Measurements from ENCODE around the gene VTN.
A peak's percentile ranks its signal among the peaks of the same experiment; 100 is the strongest.

VTN gene

GRCh38 chr17:28405632-28406472 lies 35.7 kb upstream of the VTN start, which contains the start of gene SLC46A1:
Gene SLC46A1 (minus strand): TSS chr17:28406212. CDS start chr17:28406114, 98 bp downstream.
- peaks cover 3% of the 10 kb centered on the region for H3K79me2 ChIP-seq (ENCODE audit: control insufficient read depth, insufficient read depth, low read length, poor library complexity)
- peak within 1 kb of the TSS; percentile 86 for H3K4me2 ChIP-seq (ENCODE audit: low read length)
- peak within 1 kb of the TSS; percentile 68 for H3K14ac ChIP-seq (ENCODE audit: low read length)
- no peak within 1 kb of the TSS for H2AK5ac ChIP-seq (ENCODE audit: low read length)
- no peaks in the 10 kb centered on the region for H3K9me3 ChIP-seq (ENCODE audit: insufficient read depth, low read depth, low read length)
- H3K36me3 ChIP-seq (ENCODE audit: control insufficient read depth in 1 of 2, insufficient read depth in 2 of 2, low read length in 2 of 2), result peaks cover 0 to 2% of the 10 kb centered on the region in 2 experiments
- peak; percentile 56 to 73 for DNase-seq
- no peak within 1 kb of the TSS for H3K4ac ChIP-seq (ENCODE audit: low read depth, low read length)
- H4K91ac ChIP-seq (ENCODE audit: low read depth, low read length), result peak within 1 kb of the TSS; percentile 25
- no peak within 1 kb of the TSS for H3K23ac ChIP-seq (ENCODE audit: low read length)
- no peak within 1 kb of the TSS for H2BK5ac ChIP-seq (ENCODE audit: low read depth, low read length, poor library complexity)
- peak within 1 kb of the TSS; percentile 28 for H3K9ac ChIP-seq (ENCODE audit: low read length)
- H3K79me1 ChIP-seq (ENCODE audit: low read length), result peaks cover 4% of the 10 kb centered on the region
- peak within 1 kb of the TSS; percentile 78 for H2AFZ ChIP-seq (ENCODE audit: insufficient read depth, low read length, poor library complexity)
- H4K8ac ChIP-seq (ENCODE audit: low read depth, low read length), result peak within 1 kb of the TSS; percentile 87
- no peaks in the 10 kb centered on the region for H3K27me3 ChIP-seq (ENCODE audit: insufficient read depth, low read length)
- no peak within 1 kb of the TSS for H4K12ac ChIP-seq (ENCODE audit: low read depth, low read length)
- no peak within 1 kb of the TSS for H3K27ac ChIP-seq (ENCODE audit: low read depth, low read length)
- no peak within 1 kb of the TSS for H2BK12ac ChIP-seq (ENCODE audit: low read length)
- peaks cover 10 to 22% of the 10 kb centered on the region in 2 experiments for H3K4me1 ChIP-seq (ENCODE audit: control insufficient read depth in 1 of 2, insufficient read depth in 2 of 2, low read length in 2 of 2)
- H3K18ac ChIP-seq (ENCODE audit: low read length), result peak within 1 kb of the TSS; percentile 37
- peak within 1 kb of the TSS; percentile 54 for H2BK120ac ChIP-seq (ENCODE audit: insufficient read depth, low read length, poor library complexity)
- no CpG with 5 or more reads among the region's 70 CpGs for WGBS (ENCODE audit: extremely low coverage, insufficient coverage, insufficient read length)
- H3K4me3 ChIP-seq (ENCODE audit: low read depth, low read length), result peak within 1 kb of the TSS; percentile 84

- WGBS (ENCODE audit: extremely low coverage, insufficient coverage, insufficient read length), result no CpG with 5 or more reads among the region's 33 CpGs
- no peak overlapping the region for H2BK120ac ChIP-seq (ENCODE audit: insufficient read depth, low read length, poor library complexity)
- DNase-seq, result no peak
- no peak overlapping the region for H3K14ac ChIP-seq (ENCODE audit: low read length)
- peaks cover 3% of the 10 kb centered on the region for H3K79me2 ChIP-seq (ENCODE audit: control insufficient read depth, insufficient read depth, low read length, poor library complexity)
- no peak overlapping the region for H4K12ac ChIP-seq (ENCODE audit: low read depth, low read length)
- H3K4me3 ChIP-seq (ENCODE audit: low read depth, low read length), result peak overlapping the region; percentile 8
- no peak overlapping the region for H2AK5ac ChIP-seq (ENCODE audit: low read length)
- no peaks in the 10 kb centered on the region for H3K27me3 ChIP-seq (ENCODE audit: insufficient read depth, low read length)
- H4K91ac ChIP-seq (ENCODE audit: low read depth, low read length), result no peak overlapping the region
- no peak overlapping the region for H2BK12ac ChIP-seq (ENCODE audit: low read length)
- H3K4me1 ChIP-seq (ENCODE audit: control insufficient read depth in 1 of 2, insufficient read depth in 2 of 2, low read length in 2 of 2), result peaks cover 10 to 22% of the 10 kb centered on the region in 2 experiments
- H3K9me3 ChIP-seq (ENCODE audit: insufficient read depth, low read depth, low read length), result no peaks in the 10 kb centered on the region
- H3K79me1 ChIP-seq (ENCODE audit: low read length), result peaks cover 4% of the 10 kb centered on the region
- no peak overlapping the region for H3K27ac ChIP-seq (ENCODE audit: low read depth, low read length)
- no peak overlapping the region for H3K23ac ChIP-seq (ENCODE audit: low read length)
- no peak overlapping the region for H3K9ac ChIP-seq (ENCODE audit: low read length)
- H2AFZ ChIP-seq (ENCODE audit: insufficient read depth, low read length, poor library complexity), result no peak overlapping the region
- H3K4me2 ChIP-seq (ENCODE audit: low read length), result peak overlapping the region; percentile 86
- H3K18ac ChIP-seq (ENCODE audit: low read length), result no peak overlapping the region
- no peak overlapping the region for H4K8ac ChIP-seq (ENCODE audit: low read depth, low read length)
- H2BK5ac ChIP-seq (ENCODE audit: low read depth, low read length, poor library complexity), result no peak overlapping the region
- no peak overlapping the region for H3K4ac ChIP-seq (ENCODE audit: low read depth, low read length)
- H3K36me3 ChIP-seq (ENCODE audit: control insufficient read depth in 1 of 2, insufficient read depth in 2 of 2, low read length in 2 of 2), result peaks cover 0 to 2% of the 10 kb centered on the region in 2 experiments
Observed at GRCh38 chr17:28404812-28405570, 34.9 kb upstream of the VTN start.

DNA sequence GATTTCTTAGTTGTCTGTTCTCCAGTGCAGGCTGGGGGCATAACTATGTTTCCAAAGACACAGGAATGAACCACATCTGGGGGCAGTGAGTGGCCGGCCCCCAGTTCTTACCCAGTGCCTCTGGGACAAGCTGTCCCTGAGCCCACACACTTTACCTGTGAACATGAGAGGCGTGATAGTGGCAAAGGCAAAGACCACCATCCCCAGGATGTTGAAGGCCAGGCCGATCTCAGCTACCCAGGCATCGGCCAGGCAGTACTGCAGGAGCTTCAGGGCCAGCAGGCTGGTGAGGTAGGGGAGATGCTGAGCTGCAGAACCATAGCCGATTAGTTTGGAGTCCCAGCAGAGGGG lies 34.3 kb upstream of the VTN start:
- Histone ChIP-seq H3K23ac (ENCODE audit: low read length) (no peak overlapping the region), H3K79me1 (ENCODE audit: low read length) (peaks cover 4% of the 10 kb centered on the region), H3K9me3 (ENCODE audit: insufficient read depth, low read depth, low read length) (no peaks in the 10 kb centered on the region), H2BK12ac (ENCODE audit: low read length) (no peak overlapping the region), H3K18ac (ENCODE audit: low read length) (no peak overlapping the region), H2AK5ac (ENCODE audit: low read length) (no peak overlapping the region), H3K14ac (ENCODE audit: low read length) (no peak overlapping the region), H3K4me2 (ENCODE audit: low read length) (no peak overlapping the region), H3K27me3 (ENCODE audit: insufficient read depth, low read length) (no peaks in the 10 kb centered on the region), H4K91ac (ENCODE audit: low read depth, low read length) (no peak overlapping the region), H2BK5ac (ENCODE audit: low read depth, low read length, poor library complexity) (no peak overlapping the region), H3K36me3 (ENCODE audit: control insufficient read depth in 1 of 2, insufficient read depth in 2 of 2, low read length in 2 of 2) (peaks cover 0 to 2% of the 10 kb centered on the region in 2 experiments), H2AFZ (ENCODE audit: insufficient read depth, low read length, poor library complexity) (no peak overlapping the region), H4K12ac (ENCODE audit: low read depth, low read length) (no peak overlapping the region), H3K4me3 (ENCODE audit: low read depth, low read length) (no peak overlapping the region), H2BK120ac (ENCODE audit: insufficient read depth, low read length, poor library complexity) (no peak overlapping the region), H3K79me2 (ENCODE audit: control insufficient read depth, insufficient read depth, low read length, poor library complexity) (peaks cover 3% of the 10 kb centered on the region), H3K4me1 (ENCODE audit: control insufficient read depth in 1 of 2, insufficient read depth in 2 of 2, low read length in 2 of 2) (peaks cover 10 to 22% of the 10 kb centered on the region in 2 experiments), H4K8ac (ENCODE audit: low read depth, low read length) (no peak overlapping the region), H3K4ac (ENCODE audit: low read depth, low read length) (no peak overlapping the region), H3K9ac (ENCODE audit: low read length) (no peak overlapping the region), H3K27ac (ENCODE audit: low read depth, low read length) (no peak overlapping the region)
- WGBS (ENCODE audit: extremely low coverage, insufficient coverage, insufficient read length), result no CpG with 5 or more reads among the region's 5 CpGs
- DNase-seq, result no peak

DNA sequence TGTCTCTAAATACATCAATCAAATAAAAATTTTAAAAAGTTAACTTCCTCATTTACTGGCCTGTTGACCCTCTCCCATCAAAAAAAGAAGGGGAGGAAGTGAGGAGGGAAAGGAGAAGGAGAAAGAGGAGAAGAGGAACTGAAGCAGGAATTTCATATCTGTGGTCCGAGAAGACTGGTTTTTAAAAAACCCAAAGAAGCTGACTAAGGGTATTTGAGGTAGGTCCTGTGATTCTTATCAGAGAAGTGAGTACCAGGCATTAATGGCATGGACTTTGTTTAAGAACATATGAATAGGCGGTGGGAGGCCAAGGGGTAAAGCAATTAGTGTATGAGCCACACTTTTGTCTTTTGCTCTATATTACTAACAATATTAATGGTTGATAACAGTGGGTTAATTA lies 33.9 kb upstream of the VTN start:
- no peaks in the 10 kb centered on the region for H3K27me3 ChIP-seq (ENCODE audit: insufficient read depth, low read length)
- no peak overlapping the region for H3K4me2 ChIP-seq (ENCODE audit: low read length)
- no peak overlapping the region for H3K4ac ChIP-seq (ENCODE audit: low read depth, low read length)
- H3K9me3 ChIP-seq (ENCODE audit: insufficient read depth, low read depth, low read length), result no peaks in the 10 kb centered on the region
- no peak overlapping the region for H3K9ac ChIP-seq (ENCODE audit: low read length)
- H3K23ac ChIP-seq (ENCODE audit: low read length), result no peak overlapping the region
- H2BK12ac ChIP-seq (ENCODE audit: low read length), result no peak overlapping the region
- H3K18ac ChIP-seq (ENCODE audit: low read length), result no peak overlapping the region
- no peak overlapping the region for H4K12ac ChIP-seq (ENCODE audit: low read depth, low read length)
- WGBS (ENCODE audit: extremely low coverage, insufficient coverage, insufficient read length), result no CpG with 5 or more reads among the region's 2 CpGs
- no peak for DNase-seq
- H2AK5ac ChIP-seq (ENCODE audit: low read length), result no peak overlapping the region
- no peak overlapping the region for H4K91ac ChIP-seq (ENCODE audit: low read depth, low read length)
- H3K4me1 ChIP-seq (ENCODE audit: control insufficient read depth in 1 of 2, insufficient read depth in 2 of 2, low read length in 2 of 2), result peaks cover 10 to 22% of the 10 kb centered on the region in 2 experiments
- H3K27ac ChIP-seq (ENCODE audit: low read depth, low read length), result no peak overlapping the region
- no peak overlapping the region for H2AFZ ChIP-seq (ENCODE audit: insufficient read depth, low read length, poor library complexity)
- peaks cover 4% of the 10 kb centered on the region for H3K79me1 ChIP-seq (ENCODE audit: low read length)
- H3K14ac ChIP-seq (ENCODE audit: low read length), result no peak overlapping the region
- no peak overlapping the region for H2BK5ac ChIP-seq (ENCODE audit: low read depth, low read length, poor library complexity)
- H3K79me2 ChIP-seq (ENCODE audit: control insufficient read depth, insufficient read depth, low read length, poor library complexity), result peaks cover 3% of the 10 kb centered on the region
- H3K4me3 ChIP-seq (ENCODE audit: low read depth, low read length), result no peak overlapping the region
- no peak overlapping the region for H2BK120ac ChIP-seq (ENCODE audit: insufficient read depth, low read length, poor library complexity)
- H4K8ac ChIP-seq (ENCODE audit: low read depth, low read length), result no peak overlapping the region
- H3K36me3 ChIP-seq (ENCODE audit: control insufficient read depth in 1 of 2, insufficient read depth in 2 of 2, low read length in 2 of 2), result peaks cover 0 to 2% of the 10 kb centered on the region in 2 experiments
